ENCODE measurements around the gene ZFHX3. TPM values are rescaled to one million over a fixed set of nuclear protein-coding genes. Genes with fewer than 3 reads are reported as not detected.

Gene ZFHX3
- total and polyA plus RNA-seq, 2 donors from 2014 or later: 2.3 to 29.3 TPM

DNA sequence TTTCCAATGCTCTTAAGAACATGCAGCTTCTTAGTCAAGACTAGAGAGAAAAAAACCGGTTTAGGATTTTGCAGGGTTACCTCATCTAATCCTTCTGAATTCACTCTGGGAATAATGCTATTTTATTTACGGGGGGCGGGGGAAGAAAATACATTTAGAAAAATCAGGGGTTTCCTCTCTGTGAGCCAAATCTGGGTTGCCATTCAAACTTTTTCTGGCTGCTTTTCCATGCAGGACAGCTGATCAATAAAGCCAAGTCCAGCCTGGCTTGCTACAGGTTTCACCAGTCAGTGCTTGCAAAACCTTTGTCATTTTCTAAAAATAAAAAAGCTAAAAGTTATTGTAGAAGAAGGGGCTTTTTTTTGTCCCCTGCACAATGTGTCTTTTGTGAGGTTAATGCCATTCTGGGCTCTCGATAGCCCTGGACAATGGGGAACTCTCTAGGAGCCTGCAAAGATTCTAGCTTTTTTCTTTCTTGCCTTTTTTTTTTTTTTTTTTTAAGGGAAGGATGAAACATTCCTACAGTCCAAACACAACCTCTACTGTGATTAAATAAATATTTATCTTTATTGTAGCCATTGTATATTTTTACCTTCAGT lies 13.1 kb upstream of the ZFHX3 start:
- FAIRE-seq: no peak
- peaks cover 47% of the 10 kb centered on the region for H3K27me3 ChIP-seq (ENCODE audit: control insufficient read depth, insufficient read depth, low read length)
- H3K4me3 ChIP-seq (ENCODE audit: low read length in 3 of 3): no peak overlapping the region

DNA sequence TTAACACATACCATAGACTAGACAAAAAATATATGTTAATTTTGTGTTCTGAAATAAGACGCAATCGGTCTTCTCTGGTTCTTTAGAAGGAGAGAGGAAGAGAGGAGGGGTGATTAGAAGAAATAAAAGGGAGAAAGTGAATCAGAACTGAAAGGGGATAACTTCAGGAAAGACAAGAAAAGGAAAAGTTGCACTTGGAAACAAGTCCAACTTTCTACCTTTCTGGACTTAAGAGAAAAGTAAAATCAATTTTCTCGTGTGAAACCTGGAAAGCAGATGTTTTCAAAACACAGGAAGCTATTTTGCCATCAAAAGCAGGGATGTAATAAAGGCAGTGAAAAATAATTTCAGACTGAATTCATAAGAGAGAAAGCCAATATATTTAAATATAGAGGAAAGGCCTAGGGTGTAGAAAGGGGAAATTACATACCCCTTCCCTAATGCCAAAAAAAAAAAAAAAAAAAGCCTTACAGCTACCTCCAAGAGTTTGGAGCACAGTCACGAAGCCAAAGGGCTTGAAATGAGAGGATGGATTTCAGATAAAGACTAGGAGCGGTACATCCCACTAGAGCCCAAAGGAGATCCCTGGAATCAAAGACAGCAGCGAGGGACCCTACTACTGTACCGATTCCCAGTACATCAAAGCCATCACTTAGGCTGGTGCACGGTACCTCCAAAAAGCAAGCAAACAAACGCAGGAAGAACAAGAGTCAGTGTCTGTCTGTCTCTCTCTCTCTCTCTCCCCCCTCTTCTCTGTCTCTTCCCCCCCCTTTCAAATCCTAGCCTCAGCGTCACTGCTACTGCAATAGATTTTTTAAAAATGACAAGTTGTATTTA lies 12.1 kb upstream of the ZFHX3 start:
- DNase-seq (no peak), FAIRE-seq (no peak)
- TF ChIP-seq, protein P1, sequence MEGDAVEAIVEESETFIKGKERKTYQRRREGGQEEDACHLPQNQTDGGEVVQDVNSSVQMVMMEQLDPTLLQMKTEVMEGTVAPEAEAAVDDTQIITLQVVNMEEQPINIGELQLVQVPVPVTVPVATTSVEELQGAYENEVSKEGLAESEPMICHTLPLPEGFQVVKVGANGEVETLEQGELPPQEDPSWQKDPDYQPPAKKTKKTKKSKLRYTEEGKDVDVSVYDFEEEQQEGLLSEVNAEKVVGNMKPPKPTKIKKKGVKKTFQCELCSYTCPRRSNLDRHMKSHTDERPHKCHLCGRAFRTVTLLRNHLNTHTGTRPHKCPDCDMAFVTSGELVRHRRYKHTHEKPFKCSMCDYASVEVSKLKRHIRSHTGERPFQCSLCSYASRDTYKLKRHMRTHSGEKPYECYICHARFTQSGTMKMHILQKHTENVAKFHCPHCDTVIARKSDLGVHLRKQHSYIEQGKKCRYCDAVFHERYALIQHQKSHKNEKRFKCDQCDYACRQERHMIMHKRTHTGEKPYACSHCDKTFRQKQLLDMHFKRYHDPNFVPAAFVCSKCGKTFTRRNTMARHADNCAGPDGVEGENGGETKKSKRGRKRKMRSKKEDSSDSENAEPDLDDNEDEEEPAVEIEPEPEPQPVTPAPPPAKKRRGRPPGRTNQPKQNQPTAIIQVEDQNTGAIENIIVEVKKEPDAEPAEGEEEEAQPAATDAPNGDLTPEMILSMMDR (IDR thresholded peaks at IDR 0.05; ENCODE audit: borderline replicate concordance, extremely low read depth, insufficient read depth): no peak
- no peaks in the 10 kb centered on the region for H3K9me3 ChIP-seq (ENCODE audit: control insufficient read depth in 2 of 3, insufficient read depth in 1 of 3, low read length in 3 of 3)
- H3K4me1 ChIP-seq (ENCODE audit: control insufficient read depth in 2 of 3, insufficient read depth in 2 of 3, low read depth in 1 of 3, low read length in 3 of 3): peaks cover 5 to 11% (median 6%) of the 10 kb centered on the region in 3 donors
- peak overlapping the region in 2 of 3 donors; percentile 82 to 84 for H3K4me3 ChIP-seq (ENCODE audit: low read length in 3 of 3)
- peak overlapping the region in 1 of 2 donors; percentile 92 for H3K27ac ChIP-seq (ENCODE audit: low read depth in 2 of 2, low read length in 2 of 2)
- H3K36me3 ChIP-seq (ENCODE audit: control insufficient read depth in 2 of 3, insufficient read depth in 3 of 3, low read length in 3 of 3): no peaks in the 10 kb centered on the region
- intact Hi-C loops (cut with DNase I): no loop called here
- no peak overlapping the region for H3K9ac ChIP-seq (ENCODE audit: low read length in 3 of 3)
- peaks cover 38% of the 10 kb centered on the region for H3K27me3 ChIP-seq (ENCODE audit: control insufficient read depth, insufficient read depth, low read length)

More for the DNA sequence above, 13.1 kb upstream of the ZFHX3 start:
- no peaks in the 10 kb centered on the region for H3K9me3 ChIP-seq (ENCODE audit: control insufficient read depth in 2 of 3, insufficient read depth in 1 of 3, low read length in 3 of 3)
- DNase-seq: no peak
- H3K4me1 ChIP-seq (ENCODE audit: control insufficient read depth in 2 of 3, insufficient read depth in 2 of 3, low read depth in 1 of 3, low read length in 3 of 3): peaks cover 3 to 7% (median 6%) of the 10 kb centered on the region in 3 donors
- intact Hi-C loops (cut with DNase I): no loop called here
- no peak overlapping the region for H3K9ac ChIP-seq (ENCODE audit: low read length in 3 of 3)
- no peaks in the 10 kb centered on the region for H3K36me3 ChIP-seq (ENCODE audit: control insufficient read depth in 2 of 3, insufficient read depth in 3 of 3, low read length in 3 of 3)
- TF ChIP-seq, protein P1 (IDR thresholded peaks at IDR 0.05; ENCODE audit: borderline replicate concordance, extremely low read depth, insufficient read depth): no peak
- no peak overlapping the region for H3K27ac ChIP-seq (ENCODE audit: low read depth in 2 of 2, low read length in 2 of 2)

DNA sequence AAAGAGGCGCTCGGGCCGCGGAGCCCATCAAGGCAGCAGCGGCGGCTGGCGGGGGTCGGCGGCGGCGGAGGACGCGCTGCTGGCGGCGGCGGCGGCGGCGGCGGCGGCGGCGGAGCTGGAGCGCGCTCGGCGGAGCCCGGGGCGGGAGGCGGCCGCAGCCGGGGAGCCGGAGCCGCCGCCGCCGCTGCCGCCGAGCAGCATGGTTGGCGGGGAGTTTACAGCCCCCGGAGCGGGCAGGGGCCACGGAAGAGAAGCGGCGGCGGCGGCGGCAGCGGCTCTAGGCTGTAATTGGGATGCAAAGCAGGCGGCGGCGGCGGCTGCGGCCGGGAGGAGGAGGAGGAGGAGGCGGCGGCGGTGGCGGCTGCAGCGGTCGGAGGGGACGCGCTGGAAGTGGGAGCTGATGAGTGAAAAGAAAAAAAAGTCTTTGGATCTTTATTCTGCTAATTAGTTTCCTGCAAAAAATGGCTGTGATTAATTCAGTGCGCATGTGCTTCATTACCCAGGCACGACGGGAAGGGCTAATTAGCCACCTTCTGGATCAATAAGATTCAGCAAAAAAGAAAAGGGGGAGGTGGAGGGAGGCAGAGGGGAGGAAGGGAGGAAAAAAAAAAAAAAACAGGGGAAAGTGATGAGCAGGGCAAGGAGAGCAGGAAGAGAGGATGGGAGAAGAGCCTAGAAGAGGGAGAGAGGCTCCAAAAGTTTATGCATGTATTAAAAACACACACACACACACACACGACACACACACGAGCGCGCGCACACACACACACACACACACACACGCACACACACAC lies 10.9 kb upstream of the ZFHX3 start:
- intact Hi-C loops (cut with DNase I): no loop called here
- peak; percentile 65 to 86 (median 75) for DNase-seq
- Histone ChIP-seq H3K9ac (ENCODE audit: low read length in 3 of 3) (peak overlapping the region; percentile 64 to 77 (median 68)), H3K4me1 (ENCODE audit: control insufficient read depth in 2 of 3, insufficient read depth in 2 of 3, low read depth in 1 of 3, low read length in 3 of 3) (peaks cover 6 to 12% (median 8%) of the 10 kb centered on the region in 3 donors), H3K27ac (ENCODE audit: low read depth in 2 of 2, low read length in 2 of 2) (peak overlapping the region; percentile 66 to 92), H3K36me3 (ENCODE audit: control insufficient read depth in 2 of 3, insufficient read depth in 3 of 3, low read length in 3 of 3) (no peaks in the 10 kb centered on the region), H3K9me3 (ENCODE audit: control insufficient read depth in 2 of 3, insufficient read depth in 1 of 3, low read length in 3 of 3) (no peaks in the 10 kb centered on the region), H3K27me3 (ENCODE audit: control insufficient read depth, insufficient read depth, low read length) (peaks cover 29% of the 10 kb centered on the region), H3K4me3 (ENCODE audit: low read length in 3 of 3) (peak overlapping the region; percentile 77 to 84 (median 82))
- TF ChIP-seq, protein P1 (IDR thresholded peaks at IDR 0.05; ENCODE audit: borderline replicate concordance, extremely low read depth, insufficient read depth): no peak
- no peak for FAIRE-seq

Data from kidney (tissue), 14 donors.